Ascending aorta (tissue), 2 donors: ENCODE data around the gene IZUMO1. TPM values are rescaled to one million over a fixed set of nuclear protein-coding genes. Genes with fewer than 3 reads are reported as not detected.
A peak's percentile ranks its signal among the peaks of the same experiment; 100 is the strongest.

Experiments
- DNase-seq, 2 donors: peaks; one replicate each; pipeline ENCODE4 v3.0.0-alpha.2; 2019; ENCODE audit warnings: low spot score in 2 of 2
- H3K27ac ChIP-seq, 2 donors: fragments of 200-600 bp; sonication (generic); one replicate each; pipeline ENCODE4 v1.5.1; 2016 to 2017; ENCODE audit warnings: mild to moderate bottlenecking in 1 of 2
- H3K27me3 ChIP-seq: fragments of 200-600 bp; sonication (generic); one replicate; pipeline ENCODE4 v1.5.1; 2017
- H3K36me3 ChIP-seq, 2 donors: fragments of 200-600 bp; sonication (generic); one replicate each; pipeline ENCODE4 v1.5.1; 2016
- H3K4me1 ChIP-seq, 2 donors: fragments of 200-600 bp; sonication (generic); one replicate each; pipeline ENCODE4 v1.5.1; 2016 to 2017; ENCODE audit warnings: mild to moderate bottlenecking in 1 of 2
- H3K4me3 ChIP-seq, 2 donors: fragments of 200-600 bp; sonication (generic); one replicate each; pipeline ENCODE4 v1.5.1; 2016 to 2017; ENCODE audit warnings: mild to moderate bottlenecking in 1 of 2
- H3K9me3 ChIP-seq, 2 donors: fragments of 200-600 bp; sonication (generic); one replicate each; pipeline ENCODE4 v1.5.1; 2016
- intact Hi-C: fragments of 100-400 bp; cut with DNase I; formaldehyde crosslinking; loops from one replicate; pipeline ENCODE4 v1.15.1; 2023
- total RNA-seq: library from RNA; depleted of rRNA; stranded (reverse); fragments of >200 nt; gene quantifications from one replicate; pipeline ENCODE4 v1.1.0, GENCODE V29; 2016
- TF ChIP-seq, protein P1 (sequence below), 3 experiments: fragments of 200-600 bp in 2 of 3; fragments of 450-650 bp in 1 of 3; sonication (generic) in 2 of 3; IDR thresholded peaks; one replicate each; pipeline ENCODE4 v1.5.1; 2016 to 2019; ENCODE audit warnings: antibody characterized with exemption in 3 of 3, mild to moderate bottlenecking in 1 of 3, moderate library complexity in 1 of 3

Gene IZUMO1
- total RNA-seq, 1 donor from 2014 or later, result not detected

DNA sequence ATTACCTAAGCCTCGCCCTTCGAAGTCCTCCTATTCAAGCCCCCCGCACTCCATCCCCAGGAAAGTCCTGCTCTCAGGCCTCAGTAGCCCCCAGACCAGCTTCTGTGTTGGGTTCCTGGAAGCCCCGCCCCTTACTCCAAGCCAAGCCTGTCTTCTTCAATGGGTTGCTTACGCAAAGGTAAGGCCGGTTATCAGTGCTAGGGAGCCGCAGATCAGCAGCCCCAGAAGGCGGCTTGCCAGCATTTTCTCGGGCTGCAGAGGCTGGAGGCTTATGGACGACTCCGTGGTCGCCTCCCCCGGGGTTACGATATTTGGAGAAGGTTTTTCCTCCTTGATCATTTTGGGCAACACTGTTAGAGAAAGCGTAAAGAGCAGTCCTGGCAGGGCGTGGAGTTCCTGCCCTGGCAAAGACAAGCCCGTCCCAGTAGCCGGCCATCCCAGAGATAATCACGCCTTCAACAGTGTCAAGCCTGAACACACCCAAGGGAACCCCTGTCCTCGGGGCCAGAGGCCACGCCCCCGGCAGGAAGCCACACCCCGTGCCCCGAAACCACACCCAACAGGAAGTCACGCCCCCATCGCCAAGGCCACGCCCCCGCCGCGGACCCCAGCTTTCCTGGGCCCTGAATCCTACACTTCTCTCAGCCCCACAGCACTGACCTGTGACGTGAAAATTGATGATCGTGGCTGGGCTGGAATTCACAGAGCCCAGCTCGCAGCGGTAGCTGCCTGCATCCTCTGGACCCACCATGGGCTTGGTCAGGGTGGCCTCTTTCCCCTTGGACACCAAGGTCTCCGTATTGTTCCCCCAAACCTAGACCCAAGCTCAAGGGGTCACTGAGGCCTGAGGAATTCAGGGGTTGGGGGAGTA lies 5.3 kb downstream of the IZUMO1 start:
- TF ChIP-seq, protein P1, sequence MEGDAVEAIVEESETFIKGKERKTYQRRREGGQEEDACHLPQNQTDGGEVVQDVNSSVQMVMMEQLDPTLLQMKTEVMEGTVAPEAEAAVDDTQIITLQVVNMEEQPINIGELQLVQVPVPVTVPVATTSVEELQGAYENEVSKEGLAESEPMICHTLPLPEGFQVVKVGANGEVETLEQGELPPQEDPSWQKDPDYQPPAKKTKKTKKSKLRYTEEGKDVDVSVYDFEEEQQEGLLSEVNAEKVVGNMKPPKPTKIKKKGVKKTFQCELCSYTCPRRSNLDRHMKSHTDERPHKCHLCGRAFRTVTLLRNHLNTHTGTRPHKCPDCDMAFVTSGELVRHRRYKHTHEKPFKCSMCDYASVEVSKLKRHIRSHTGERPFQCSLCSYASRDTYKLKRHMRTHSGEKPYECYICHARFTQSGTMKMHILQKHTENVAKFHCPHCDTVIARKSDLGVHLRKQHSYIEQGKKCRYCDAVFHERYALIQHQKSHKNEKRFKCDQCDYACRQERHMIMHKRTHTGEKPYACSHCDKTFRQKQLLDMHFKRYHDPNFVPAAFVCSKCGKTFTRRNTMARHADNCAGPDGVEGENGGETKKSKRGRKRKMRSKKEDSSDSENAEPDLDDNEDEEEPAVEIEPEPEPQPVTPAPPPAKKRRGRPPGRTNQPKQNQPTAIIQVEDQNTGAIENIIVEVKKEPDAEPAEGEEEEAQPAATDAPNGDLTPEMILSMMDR (IDR thresholded peaks at IDR 0.05), result no peak
- Histone ChIP-seq H3K4me1 (peaks cover 5 to 9% of the 10 kb centered on the region in 2 donors), H3K36me3 (no peaks in the 10 kb centered on the region), H3K27ac (peak overlapping the region; percentile 2 to 4), H3K9me3 (no peaks in the 10 kb centered on the region), H3K4me3 (no peak overlapping the region), H3K27me3 (no peaks in the 10 kb centered on the region)
- DNase-seq, result no peak
- intact Hi-C loops, result no loop called here

DNA sequence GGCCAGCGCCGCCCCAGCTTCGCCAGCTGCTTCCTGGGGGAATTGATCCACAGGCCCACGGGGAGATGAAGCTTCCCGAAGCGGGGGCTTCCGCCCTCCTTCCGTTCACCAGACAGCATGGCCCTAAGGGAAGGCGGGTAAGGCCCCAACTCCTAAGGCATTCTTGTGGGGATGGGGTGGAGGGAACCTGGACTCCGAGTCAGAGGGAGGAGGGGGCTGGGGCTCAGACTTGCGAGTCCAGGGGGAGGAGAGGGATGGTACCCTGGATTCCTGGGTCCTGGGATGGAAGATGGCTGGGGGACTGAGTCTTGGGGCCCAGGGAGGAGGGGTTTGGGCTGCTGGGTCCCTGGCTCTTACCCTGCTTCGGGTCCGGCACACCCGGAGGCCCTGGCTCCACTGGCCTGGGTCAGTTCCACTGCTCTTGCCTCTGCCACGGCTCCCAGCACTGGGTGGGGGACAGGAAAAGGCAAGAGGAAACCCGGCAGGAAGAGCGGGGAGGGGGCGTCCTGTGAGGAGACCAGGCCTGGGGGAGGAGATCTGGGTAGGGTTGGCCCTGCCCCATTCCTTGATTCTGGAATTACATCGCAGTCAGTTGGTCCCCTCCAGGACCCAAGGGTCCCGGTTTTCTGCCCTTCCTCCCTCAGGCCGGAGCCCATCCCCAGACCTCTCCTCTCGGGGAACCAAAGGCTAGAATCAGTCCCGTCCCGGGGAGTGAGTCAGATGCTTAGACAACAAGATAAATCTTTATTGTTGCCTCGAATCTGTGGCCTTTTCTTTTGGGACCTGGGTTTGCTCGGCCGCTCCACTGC lies 6.3 kb downstream of the IZUMO1 start, which contains the start of gene RASIP1:
RASIP1 (minus strand) TSS at position 447 of the 809 bp plus-strand sequence; CDS start at position 119, 328 bp downstream.
- no peaks in the 10 kb centered on the region for H3K27me3 ChIP-seq
- no peaks in the 10 kb centered on the region for H3K9me3 ChIP-seq
- intact Hi-C loops, result no loop called here
- H3K4me3 ChIP-seq, result peak within 1 kb of the TSS; percentile 55 to 77
- H3K27ac ChIP-seq, result peak within 1 kb of the TSS; percentile 2 to 39
- peaks cover 5 to 9% of the 10 kb centered on the region in 2 donors for H3K4me1 ChIP-seq
- DNase-seq, result no peak
- no peaks in the 10 kb centered on the region for H3K36me3 ChIP-seq
- TF ChIP-seq, protein P1 (IDR thresholded peaks at IDR 0.05), result no peak

DNA sequence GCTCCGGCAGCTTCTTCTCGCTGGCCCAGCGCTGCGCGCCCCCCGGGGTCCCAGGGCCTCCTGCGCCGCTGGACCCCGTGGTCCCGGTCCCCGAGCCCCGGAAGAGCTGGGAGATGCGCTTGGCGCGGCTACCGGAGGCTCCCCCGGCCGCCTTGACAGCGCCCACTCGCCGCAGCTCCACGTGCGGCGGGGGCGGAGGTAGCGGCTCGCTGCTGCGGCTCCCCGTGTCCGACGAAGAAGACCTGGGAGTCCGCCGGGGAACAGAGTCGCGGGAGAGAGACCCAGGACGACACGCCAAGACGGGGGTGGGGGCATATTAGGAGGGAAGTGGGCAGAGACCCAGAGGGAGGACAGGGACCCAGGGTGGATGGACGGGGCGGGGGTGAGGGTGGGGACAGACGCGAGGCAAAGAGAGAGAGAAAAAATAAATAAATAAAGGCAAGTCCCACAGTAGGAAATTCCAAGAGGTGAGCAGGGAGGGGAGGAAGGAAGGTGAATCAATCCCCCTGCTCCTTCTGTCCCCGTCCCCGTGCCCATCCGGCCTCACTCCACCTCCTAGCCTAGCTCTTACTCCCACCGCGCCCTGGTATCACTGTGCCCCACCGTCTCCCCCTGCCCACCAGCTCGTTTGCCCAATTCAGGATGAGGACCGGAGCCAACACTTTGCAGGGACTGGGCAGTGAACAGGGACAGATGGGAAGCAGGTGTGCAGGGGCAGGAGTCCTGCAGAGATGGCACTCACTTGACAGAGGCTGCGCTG lies 7.1 kb downstream of the IZUMO1 start:
- TF ChIP-seq, protein P1 (IDR thresholded peaks at IDR 0.05), result no peak
- Histone ChIP-seq H3K4me1 (peaks cover 5 to 9% of the 10 kb centered on the region in 2 donors), H3K27ac (peak overlapping the region; percentile 24 to 39), H3K27me3 (no peaks in the 10 kb centered on the region), H3K36me3 (no peaks in the 10 kb centered on the region), H3K4me3 (peak overlapping the region; percentile 55 to 77), H3K9me3 (no peaks in the 10 kb centered on the region)
- DNase-seq, result no peak
- intact Hi-C loops, result loop anchor here (2.0 to 5.0 kb wide), 3 partner anchors 19 to 92 kb away; partner anchors contain the start of gene CA11

DNA sequence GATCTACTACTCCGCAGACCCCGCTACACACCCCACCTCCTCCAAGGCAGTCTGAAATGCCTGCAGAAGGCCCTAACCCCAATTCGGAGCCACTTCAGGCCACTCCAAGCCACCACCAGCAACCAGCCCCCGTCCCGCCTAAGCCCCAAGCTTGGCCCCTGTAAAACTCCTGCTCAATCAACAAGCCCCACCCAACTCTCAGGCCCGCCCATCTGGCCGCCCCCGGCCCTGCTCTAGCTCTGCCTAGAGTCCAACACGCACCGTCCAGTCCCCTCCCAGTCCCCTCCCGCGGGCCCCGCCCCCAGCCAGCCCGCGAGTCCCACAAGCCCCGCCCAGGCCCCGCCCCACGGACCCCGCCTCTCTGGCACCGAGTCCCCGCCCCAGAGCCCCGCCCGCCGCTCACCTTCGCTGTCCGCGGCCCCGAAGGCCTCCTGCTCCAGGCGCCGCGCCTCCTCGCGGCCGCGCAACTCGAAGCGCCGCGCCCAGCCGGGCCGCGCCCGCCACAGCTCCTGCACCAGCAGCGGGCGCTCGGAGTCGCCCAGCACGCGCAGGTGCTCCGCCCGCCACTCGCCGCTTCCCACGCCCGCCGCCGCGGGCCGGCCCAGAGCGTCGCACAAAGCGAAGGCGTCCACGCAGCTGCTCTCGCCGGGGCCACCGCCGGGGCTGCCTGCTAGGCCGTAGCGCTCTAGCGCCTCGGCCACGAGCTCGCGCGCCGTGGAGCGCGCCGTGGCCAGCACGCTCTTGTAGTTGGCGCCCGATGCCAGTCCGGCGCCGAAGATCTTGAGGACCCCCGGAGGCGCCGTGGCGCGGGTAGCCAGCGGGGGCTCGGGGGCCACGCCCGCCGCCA lies 7.9 kb downstream of the IZUMO1 start:
- TF ChIP-seq, protein P1 (IDR thresholded peaks at IDR 0.05), result peak in 2 of 3 experiments; percentile 11 to 62
- Histone ChIP-seq H3K9me3 (no peaks in the 10 kb centered on the region), H3K27me3 (no peaks in the 10 kb centered on the region), H3K4me3 (peak overlapping the region; percentile 55 to 77), H3K27ac (peak overlapping the region in 1 of 2 donors; percentile 24), H3K36me3 (no peaks in the 10 kb centered on the region), H3K4me1 (peaks cover 5 to 9% of the 10 kb centered on the region in 2 donors)
- DNase-seq, result peak; percentile 53 to 91
- intact Hi-C loops, result loop anchor here (1.0 to 5.0 kb wide), 4 partner anchors 18 to 91 kb away; partner anchors contain the start of gene CA11
